Measurements from ENCODE around the gene MAP2K5.

Gene MAP2K5

GRCh38 chr15:67564021-67564967, 21.8 kb downstream of the MAP2K5 start:
- H3K4me2 ChIP-seq (ENCODE audit: low read length), result no peak overlapping the region

GRCh38 chr15:67564968-67565345, 22.5 kb downstream of the MAP2K5 start:
- Histone ChIP-seq H2AFZ (ENCODE audit: low read length) (no peak overlapping the region), H3K36me3 (ENCODE audit: insufficient read depth, low read length) (peaks cover 44% of the 10 kb centered on the region), H3K4me1 (ENCODE audit: insufficient read depth, low read length, severe bottlenecking) (peaks cover 41% of the 10 kb centered on the region), H3K79me2 (ENCODE audit: insufficient read depth, low read length) (peaks cover 4% of the 10 kb centered on the region; the same call in 1 of the 2 replicates), H3K9ac (ENCODE audit: low read length) (no peak overlapping the region), H3K27ac (ENCODE audit: low read depth, low read length, poor library complexity, severe bottlenecking) (no peak overlapping the region), H3K4me3 (ENCODE audit: low read depth, low read length, poor library complexity, severe bottlenecking) (no peak overlapping the region), H3K9me3 (ENCODE audit: low read length) (0 out of 2 replicates have a peak, but pooled peaks cover 6% of the 10 kb centered on the region), H3K27me3 (ENCODE audit: insufficient read depth, low read length) (no peaks in the 10 kb centered on the region), H4K20me1 (ENCODE audit: insufficient read depth, low read length) (no peaks in the 10 kb centered on the region), H3K9me2 (ENCODE audit: low read depth, low read length) (no peaks in the 10 kb centered on the region), H3K4me2 (ENCODE audit: low read length) (no peak overlapping the region), H3F3A (ENCODE audit: insufficient read depth, low read length) (no peaks in the 10 kb centered on the region)
- TF ChIP-seq EZH2 (IDR thresholded peaks at IDR 0.05; ENCODE audit: borderline replicate concordance, low read length), result no peak
- TF ChIP-seq CTCF (IDR thresholded peaks at IDR 0.05; ENCODE audit: low read length), result no peak

More at GRCh38 chr15:67564021-67564967, 21.8 kb downstream of the MAP2K5 start:
- peaks cover 4% of the 10 kb centered on the region; the same call in 1 of the 2 replicates for H3K79me2 ChIP-seq (ENCODE audit: insufficient read depth, low read length)
- H3K27me3 ChIP-seq (ENCODE audit: insufficient read depth, low read length), result no peaks in the 10 kb centered on the region
- H3K9me3 ChIP-seq (ENCODE audit: low read length), result 0 out of 2 replicates have a peak, but pooled peaks cover 6% of the 10 kb centered on the region
- H3K9ac ChIP-seq (ENCODE audit: low read length), result no peak overlapping the region
- no peaks in the 10 kb centered on the region for H3K9me2 ChIP-seq (ENCODE audit: low read depth, low read length)
- TF ChIP-seq EZH2 (IDR thresholded peaks at IDR 0.05; ENCODE audit: borderline replicate concordance, low read length) (no peak), CTCF (IDR thresholded peaks at IDR 0.05; ENCODE audit: low read length) (no peak)
- peaks cover 44% of the 10 kb centered on the region for H3K36me3 ChIP-seq (ENCODE audit: insufficient read depth, low read length)
- H4K20me1 ChIP-seq (ENCODE audit: insufficient read depth, low read length), result no peaks in the 10 kb centered on the region
- no peak overlapping the region for H3K27ac ChIP-seq (ENCODE audit: low read depth, low read length, poor library complexity, severe bottlenecking)
- H3F3A ChIP-seq (ENCODE audit: insufficient read depth, low read length), result no peaks in the 10 kb centered on the region
- no peak overlapping the region for H2AFZ ChIP-seq (ENCODE audit: low read length)
- H3K4me3 ChIP-seq (ENCODE audit: low read depth, low read length, poor library complexity, severe bottlenecking), result no peak overlapping the region
- peaks cover 41% of the 10 kb centered on the region for H3K4me1 ChIP-seq (ENCODE audit: insufficient read depth, low read length, severe bottlenecking)

GRCh38 chr15:67569668-67570067, 27.2 kb downstream of the MAP2K5 start:
- Histone ChIP-seq H3K27me3 (ENCODE audit: insufficient read depth, low read length) (no peaks in the 10 kb centered on the region), H3K4me3 (ENCODE audit: low read depth, low read length, poor library complexity, severe bottlenecking) (no peak overlapping the region), H3K4me2 (ENCODE audit: low read length) (no peak overlapping the region), H3K9me2 (ENCODE audit: low read depth, low read length) (no peaks in the 10 kb centered on the region), H3K9ac (ENCODE audit: low read length) (no peak overlapping the region), H3K36me3 (ENCODE audit: insufficient read depth, low read length) (peaks cover 35% of the 10 kb centered on the region; the same call in 1 of the 2 replicates), H3K27ac (ENCODE audit: low read depth, low read length, poor library complexity, severe bottlenecking) (no peak overlapping the region), H4K20me1 (ENCODE audit: insufficient read depth, low read length) (no peaks in the 10 kb centered on the region), H3K79me2 (ENCODE audit: insufficient read depth, low read length) (no peaks in the 10 kb centered on the region), H2AFZ (ENCODE audit: low read length) (no peak overlapping the region), H3K4me1 (ENCODE audit: insufficient read depth, low read length, severe bottlenecking) (peaks cover 3% of the 10 kb centered on the region), H3K9me3 (ENCODE audit: low read length) (no peaks in the 10 kb centered on the region), H3F3A (ENCODE audit: insufficient read depth, low read length) (no peaks in the 10 kb centered on the region)
- TF ChIP-seq EZH2 (IDR thresholded peaks at IDR 0.05; ENCODE audit: borderline replicate concordance, low read length) (no peak), CTCF (IDR thresholded peaks at IDR 0.05; ENCODE audit: low read length) (no peak)

Measured in OCI-LY1 (cell line).